ENCODE data around the gene CD200R1L. TPM values are rescaled to one million over a fixed set of nuclear protein-coding genes. Genes with fewer than 3 reads are reported as not detected.

Gene CD200R1L
- total and polyA plus RNA-seq, 2 experiments from 2014 or later, result not detected

DNA sequence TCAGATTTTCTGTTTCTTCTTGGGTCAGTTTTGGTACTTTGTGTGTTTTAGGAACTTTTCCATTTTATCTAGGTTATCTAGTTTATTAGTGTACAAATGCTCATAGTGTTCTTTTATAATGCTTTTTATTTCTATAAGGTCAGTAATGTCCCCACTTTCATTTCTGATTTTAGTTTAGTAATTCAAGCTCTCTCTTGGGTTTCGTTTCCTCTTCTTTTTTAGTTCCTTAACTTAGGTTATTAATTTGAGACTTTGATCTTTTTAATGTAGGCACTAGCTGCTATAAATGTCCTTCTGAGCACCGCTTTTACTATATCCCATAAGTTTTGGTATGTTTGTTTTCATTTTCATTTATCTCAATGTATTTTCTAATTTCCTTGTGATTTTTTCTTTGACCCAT is 27.0 kb upstream of the CD200R1L start:
- Histone ChIP-seq H3K27ac (ENCODE audit: low read depth) (no peak overlapping the region), H3K27me3 (ENCODE audit: insufficient read depth) (no peaks in the 10 kb centered on the region), H3K79me2 (replicated peaks; ENCODE audit: insufficient read depth) (no peaks in the 10 kb centered on the region), H3K4me2 (no peak overlapping the region), H2AFZ (no peak overlapping the region), H3K4me1 (ENCODE audit: insufficient read depth) (peaks cover 9% of the 10 kb centered on the region; the same call in 1 of the 2 replicates), H3K4me3 (no peak overlapping the region), H3K9me2 (ENCODE audit: insufficient read depth) (no peaks in the 10 kb centered on the region), H3K36me3 (ENCODE audit: insufficient read depth) (no peaks in the 10 kb centered on the region), H3F3A (replicated peaks; ENCODE audit: low read depth) (no peaks in the 10 kb centered on the region), H4K20me1 (replicated peaks; ENCODE audit: insufficient read depth) (no peaks in the 10 kb centered on the region)
- ATAC-seq (no peak), DNase-seq (ENCODE audit: low spot score) (no peak)
- Mint-ChIP-seq H3K9me3 (peaks cover 8% of the 10 kb centered on the region; the same call in 2 of the 3 replicates), H3K36me3 (ENCODE audit: low read depth) (peaks cover 9% of the 10 kb centered on the region), H3K27ac (no peak overlapping the region), H3K27me3 (ENCODE audit: insufficient read depth, low read depth, poor library complexity) (peaks cover 8% of the 10 kb centered on the region), H3K4me3 (no peak overlapping the region), H3K4me1 (peaks cover 14% of the 10 kb centered on the region)
- TF ChIP-seq, protein P1, sequence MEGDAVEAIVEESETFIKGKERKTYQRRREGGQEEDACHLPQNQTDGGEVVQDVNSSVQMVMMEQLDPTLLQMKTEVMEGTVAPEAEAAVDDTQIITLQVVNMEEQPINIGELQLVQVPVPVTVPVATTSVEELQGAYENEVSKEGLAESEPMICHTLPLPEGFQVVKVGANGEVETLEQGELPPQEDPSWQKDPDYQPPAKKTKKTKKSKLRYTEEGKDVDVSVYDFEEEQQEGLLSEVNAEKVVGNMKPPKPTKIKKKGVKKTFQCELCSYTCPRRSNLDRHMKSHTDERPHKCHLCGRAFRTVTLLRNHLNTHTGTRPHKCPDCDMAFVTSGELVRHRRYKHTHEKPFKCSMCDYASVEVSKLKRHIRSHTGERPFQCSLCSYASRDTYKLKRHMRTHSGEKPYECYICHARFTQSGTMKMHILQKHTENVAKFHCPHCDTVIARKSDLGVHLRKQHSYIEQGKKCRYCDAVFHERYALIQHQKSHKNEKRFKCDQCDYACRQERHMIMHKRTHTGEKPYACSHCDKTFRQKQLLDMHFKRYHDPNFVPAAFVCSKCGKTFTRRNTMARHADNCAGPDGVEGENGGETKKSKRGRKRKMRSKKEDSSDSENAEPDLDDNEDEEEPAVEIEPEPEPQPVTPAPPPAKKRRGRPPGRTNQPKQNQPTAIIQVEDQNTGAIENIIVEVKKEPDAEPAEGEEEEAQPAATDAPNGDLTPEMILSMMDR (conservative IDR thresholded peaks at IDR 0.05; ENCODE audit: low read depth in 2 of 2), result no peak
- TF ChIP-seq STAT1 (IDR thresholded peaks at IDR 0.05; ENCODE audit: unreplicated experiment) (no peak), POLR2AphosphoS5 (IDR thresholded peaks at IDR 0.05; ENCODE audit: low read depth) (no peak), ZNF462 (CRISPR knock-in tag; IDR thresholded peaks at IDR 0.05) (no peak), EZH2 (IDR thresholded peaks at IDR 0.05; ENCODE audit: low read depth, unreplicated experiment) (no peak), CREB1 (CRISPR knock-in tag; IDR thresholded peaks at IDR 0.05; ENCODE audit: low read depth) (no peak), ZNF114 (CRISPR knock-in tag; IDR thresholded peaks at IDR 0.05) (no peak), JUNB (IDR thresholded peaks at IDR 0.05; ENCODE audit: unreplicated experiment) (no peak), EZH2phosphoT487 (IDR thresholded peaks at IDR 0.05; ENCODE audit: unreplicated experiment) (no peak), NANOG (IDR thresholded peaks at IDR 0.05; ENCODE audit: borderline replicate concordance) (no peak), ZNF331 (CRISPR knock-in tag; IDR thresholded peaks at IDR 0.05; ENCODE audit: low read depth) (no peak)
- TF ChIP-seq, protein P2, sequence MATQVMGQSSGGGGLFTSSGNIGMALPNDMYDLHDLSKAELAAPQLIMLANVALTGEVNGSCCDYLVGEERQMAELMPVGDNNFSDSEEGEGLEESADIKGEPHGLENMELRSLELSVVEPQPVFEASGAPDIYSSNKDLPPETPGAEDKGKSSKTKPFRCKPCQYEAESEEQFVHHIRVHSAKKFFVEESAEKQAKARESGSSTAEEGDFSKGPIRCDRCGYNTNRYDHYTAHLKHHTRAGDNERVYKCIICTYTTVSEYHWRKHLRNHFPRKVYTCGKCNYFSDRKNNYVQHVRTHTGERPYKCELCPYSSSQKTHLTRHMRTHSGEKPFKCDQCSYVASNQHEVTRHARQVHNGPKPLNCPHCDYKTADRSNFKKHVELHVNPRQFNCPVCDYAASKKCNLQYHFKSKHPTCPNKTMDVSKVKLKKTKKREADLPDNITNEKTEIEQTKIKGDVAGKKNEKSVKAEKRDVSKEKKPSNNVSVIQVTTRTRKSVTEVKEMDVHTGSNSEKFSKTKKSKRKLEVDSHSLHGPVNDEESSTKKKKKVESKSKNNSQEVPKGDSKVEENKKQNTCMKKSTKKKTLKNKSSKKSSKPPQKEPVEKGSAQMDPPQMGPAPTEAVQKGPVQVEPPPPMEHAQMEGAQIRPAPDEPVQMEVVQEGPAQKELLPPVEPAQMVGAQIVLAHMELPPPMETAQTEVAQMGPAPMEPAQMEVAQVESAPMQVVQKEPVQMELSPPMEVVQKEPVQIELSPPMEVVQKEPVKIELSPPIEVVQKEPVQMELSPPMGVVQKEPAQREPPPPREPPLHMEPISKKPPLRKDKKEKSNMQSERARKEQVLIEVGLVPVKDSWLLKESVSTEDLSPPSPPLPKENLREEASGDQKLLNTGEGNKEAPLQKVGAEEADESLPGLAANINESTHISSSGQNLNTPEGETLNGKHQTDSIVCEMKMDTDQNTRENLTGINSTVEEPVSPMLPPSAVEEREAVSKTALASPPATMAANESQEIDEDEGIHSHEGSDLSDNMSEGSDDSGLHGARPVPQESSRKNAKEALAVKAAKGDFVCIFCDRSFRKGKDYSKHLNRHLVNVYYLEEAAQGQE (IDR thresholded peaks at IDR 0.05; ENCODE audit: unreplicated experiment), result no peak
- TF ChIP-seq, protein P3, sequence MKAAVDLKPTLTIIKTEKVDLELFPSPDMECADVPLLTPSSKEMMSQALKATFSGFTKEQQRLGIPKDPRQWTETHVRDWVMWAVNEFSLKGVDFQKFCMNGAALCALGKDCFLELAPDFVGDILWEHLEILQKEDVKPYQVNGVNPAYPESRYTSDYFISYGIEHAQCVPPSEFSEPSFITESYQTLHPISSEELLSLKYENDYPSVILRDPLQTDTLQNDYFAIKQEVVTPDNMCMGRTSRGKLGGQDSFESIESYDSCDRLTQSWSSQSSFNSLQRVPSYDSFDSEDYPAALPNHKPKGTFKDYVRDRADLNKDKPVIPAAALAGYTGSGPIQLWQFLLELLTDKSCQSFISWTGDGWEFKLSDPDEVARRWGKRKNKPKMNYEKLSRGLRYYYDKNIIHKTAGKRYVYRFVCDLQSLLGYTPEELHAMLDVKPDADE (IDR thresholded peaks at IDR 0.05), result no peak
